NCI-H446 (cell line): Measurements from ENCODE around the gene SGK1.
"Not testable (repeated sequence)": the region's sequence is repeated elsewhere in the genome, so short reads cannot be mapped to it uniquely, and the experiment has no call there.

ENCODE experiments used
- DNase-seq, 2 experiments: peaks; one replicate each; lab custom pipeline; 2025; lab: John Stamatoyannopoulos, UW

The SGK1 gene

DNA sequence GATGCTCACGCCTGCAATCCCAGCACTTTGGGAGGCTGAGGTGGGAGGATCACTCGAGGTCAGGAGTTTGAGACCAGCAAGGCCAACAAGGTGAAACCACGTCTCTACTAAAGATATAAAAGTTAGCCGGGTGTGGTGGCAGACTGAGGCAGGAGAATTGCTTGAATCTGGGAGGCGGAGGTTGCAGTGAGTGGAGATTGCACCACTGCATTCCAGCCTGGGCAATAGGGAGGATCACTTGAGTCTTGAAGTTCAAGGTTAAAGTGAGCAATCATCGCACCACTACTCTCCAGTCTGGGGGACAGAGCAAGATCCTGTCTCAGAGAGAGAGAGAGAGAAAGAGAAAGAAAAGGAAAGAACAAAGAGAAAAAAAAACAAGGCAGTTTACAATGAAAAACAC lies 13.5 kb downstream of the SGK1 start:
- DNase-seq: not testable (repeated sequence)

DNA sequence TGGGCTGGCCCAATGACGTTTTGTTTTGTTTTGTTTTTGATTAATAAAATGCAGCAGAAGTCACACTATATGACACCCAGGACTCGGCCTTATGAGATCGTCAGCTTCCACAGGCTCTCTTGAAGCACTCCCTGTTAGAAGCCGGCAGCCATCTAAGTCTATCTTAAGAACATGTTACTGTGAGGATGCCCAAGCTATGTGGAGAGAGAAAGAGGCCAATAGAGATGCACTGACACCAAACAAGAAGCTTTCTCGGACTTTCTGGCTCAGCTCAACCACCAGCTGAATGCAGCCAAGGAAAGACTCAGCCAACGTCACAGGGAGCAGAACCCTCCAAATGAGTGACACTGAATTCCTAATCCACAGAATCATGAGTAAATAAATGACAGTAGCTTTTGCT lies 14.0 kb downstream of the SGK1 start:
- no peak for DNase-seq

DNA sequence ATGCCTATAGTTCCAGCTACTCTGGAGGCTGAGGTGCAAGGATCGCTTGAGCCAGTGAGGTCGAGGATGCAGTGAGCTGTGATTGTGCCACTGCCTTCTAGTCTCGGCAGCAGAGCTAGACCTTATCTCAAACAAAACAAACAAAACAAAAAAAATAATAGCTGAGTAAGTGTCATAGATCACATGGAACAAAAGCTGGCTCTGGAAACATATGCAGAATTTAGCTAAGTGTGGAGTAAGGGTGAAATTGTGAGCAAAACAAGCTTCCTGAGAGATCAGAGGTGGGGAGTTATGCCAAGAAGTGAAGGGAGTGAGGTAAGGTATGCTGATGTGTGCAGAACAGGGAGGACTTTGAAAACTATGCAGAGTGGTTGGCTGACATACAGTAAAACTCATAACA lies 18.7 kb downstream of the SGK1 start:
- DNase-seq: no peak

DNA sequence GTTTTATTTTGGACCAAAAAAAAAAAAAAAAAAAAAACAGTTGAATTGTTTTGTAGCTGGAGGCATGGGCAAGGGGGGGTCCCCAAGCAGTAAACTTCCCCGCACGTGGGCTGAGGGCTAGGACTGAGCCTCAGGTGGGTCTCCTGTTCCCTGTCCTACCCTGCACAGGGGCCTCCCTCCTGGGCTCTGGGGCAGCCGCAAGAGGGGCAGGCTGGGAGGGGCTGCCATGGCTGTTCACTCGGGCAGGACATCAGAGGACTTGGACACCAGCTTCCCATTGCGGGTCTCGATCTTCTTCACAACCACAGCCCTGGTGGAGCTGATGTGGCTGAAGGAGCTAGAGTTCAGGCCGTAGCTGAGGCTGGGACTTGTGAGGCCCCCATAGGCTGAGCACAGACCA lies 21.1 kb downstream of the SGK1 start:
- DNase-seq: no peak

DNA sequence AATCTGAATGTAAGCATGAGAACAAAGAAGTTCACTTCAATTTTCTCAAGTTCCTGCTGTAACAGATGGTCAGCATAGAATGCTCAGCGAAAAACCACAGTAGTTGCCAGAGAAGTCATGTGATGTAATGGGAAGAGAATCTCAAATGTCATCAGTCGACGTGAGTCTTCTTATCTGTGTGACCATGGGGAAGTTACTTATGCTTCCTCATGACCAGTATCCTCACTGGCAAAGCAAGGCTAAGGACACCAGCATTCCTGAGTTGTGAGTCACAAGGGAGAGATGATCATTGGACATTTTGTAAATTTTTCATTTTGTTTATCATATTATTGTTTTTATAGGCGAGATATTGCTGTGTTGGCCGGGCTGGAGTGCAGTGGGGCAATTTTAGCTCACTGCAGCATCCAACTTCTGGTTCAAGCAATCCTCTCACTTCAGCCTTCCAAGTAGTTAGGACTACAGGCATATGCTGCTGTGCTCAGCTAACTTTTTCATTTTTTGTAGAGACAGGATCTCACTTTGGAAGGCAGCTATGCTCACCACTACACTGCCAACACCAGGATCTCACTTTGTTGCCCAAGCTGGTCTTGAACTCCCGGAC lies 21.9 kb downstream of the SGK1 start:
- peak; percentile 55 to 77 for DNase-seq

DNA sequence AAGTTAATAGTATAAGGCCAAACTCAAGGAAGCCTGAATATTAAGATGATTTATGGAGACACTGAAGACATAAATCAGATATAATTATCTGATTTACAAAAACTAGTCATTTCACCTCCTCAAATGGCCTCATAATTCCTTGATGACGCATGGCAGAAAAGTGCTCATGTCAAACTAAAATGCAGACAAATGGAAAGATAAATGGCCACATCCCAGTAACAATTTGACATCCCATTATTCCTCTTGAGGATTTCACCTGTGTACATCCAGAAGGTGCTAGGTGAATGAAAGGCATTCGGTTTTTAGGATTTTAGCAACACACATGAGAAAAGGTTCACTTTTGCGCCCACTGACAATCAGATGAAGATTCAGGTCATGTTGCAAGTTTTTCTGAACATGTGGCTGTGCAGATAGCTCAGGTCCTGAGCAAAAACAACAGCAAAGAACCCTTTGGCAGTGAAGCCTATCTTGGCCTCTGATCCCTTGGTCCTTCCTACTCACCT lies 24.2 kb downstream of the SGK1 start:
- DNase-seq: no peak

DNA sequence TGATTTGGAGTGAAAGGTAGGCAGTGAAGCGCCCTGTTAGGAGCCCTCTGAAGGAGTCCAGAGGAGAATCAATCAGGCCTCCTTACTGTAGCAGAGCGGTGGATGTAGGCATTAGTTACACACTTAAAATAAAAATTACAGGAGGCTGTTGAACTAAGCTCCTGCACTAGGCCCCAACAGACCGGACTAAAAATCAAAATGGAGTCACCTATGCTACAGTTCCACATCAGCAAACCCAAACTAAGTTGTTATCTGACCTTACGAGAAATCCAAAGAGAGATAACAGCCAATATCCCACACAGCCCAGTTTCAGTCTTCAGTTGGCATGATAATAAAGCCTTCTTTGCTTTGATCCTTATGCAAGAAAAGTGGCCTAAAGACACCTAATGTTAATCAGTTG lies 26.8 kb downstream of the SGK1 start:
- no peak for DNase-seq

DNA sequence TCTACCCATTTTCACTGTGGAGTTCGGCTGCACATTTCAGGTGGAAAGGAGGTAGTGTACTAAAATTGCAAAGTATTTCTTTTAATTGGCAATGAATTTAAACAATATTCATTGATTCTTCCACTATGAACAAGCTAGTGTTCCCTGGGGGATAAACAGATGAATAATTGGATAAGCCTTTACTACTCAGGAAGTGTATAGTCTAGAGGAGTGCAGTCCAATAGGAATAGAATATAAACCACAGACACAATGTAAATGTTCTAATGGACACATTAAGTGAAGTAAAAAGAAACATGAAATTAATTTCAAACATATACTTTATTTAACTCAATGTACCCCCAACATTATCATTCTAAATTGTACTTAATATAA lies 28.7 kb downstream of the SGK1 start:
- DNase-seq: no peak

DNA sequence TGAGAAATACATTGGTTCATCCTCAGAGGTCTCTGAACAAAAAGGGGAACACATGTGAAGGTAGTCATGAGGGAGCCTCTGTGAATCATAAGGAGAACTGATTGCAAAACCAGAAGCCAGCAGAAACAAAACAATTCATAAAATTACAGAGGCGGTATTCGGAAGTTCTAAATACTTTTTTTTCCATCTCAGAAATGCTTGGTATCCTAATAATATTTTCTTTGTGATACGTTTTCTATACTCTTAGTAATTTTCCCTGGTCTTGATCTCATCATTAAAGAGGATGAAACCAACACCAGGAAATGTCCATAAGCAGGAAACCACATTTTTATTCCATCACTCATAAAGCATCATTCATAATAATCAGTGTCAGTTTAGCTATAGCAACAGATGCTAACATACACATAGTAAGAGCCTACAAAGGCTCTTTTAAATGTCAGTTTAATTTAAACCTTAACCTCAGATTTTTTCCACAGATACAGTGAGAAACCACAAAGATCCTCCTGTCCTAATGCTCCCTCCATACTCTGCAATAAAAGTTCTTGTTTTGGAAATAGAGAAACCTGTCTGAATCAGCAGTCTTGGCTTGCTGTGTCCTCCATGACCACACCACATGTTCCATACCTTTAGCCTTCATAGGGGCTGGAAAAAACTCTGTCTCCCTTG lies 29.2 kb downstream of the SGK1 start:
- DNase-seq: no peak

DNA sequence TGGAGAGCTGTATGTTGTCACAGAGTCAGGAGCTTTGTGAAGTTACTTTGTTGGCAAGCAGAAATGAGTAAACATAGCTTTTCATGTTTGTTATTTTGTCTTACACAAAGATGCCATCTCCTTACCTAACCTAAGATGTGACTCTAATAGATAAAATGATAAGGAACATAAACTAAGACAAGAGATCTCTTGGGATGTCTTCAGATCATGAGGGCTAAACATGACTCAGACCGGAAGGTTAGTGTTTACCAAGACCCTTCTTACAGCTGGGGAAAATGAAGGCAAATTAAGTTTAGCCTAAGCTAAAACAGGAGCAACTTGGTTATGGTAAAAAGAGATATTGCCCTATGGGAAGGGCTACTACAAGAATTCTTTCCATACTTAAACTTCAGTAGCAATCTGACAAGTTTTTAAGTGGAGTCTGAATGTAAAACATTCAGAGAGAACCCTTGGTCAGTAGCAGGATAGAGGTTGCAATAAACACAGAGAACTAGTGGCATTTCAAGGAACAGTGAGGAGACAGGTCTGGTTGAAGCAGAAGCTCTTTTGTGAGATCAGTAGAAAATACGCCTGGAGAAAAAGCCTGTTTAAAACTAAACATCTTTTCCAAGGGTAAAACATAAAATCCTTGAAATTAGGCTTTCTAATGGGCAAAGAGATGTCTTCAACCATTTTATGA lies 29.9 kb downstream of the SGK1 start:
- DNase-seq: no peak

DNA sequence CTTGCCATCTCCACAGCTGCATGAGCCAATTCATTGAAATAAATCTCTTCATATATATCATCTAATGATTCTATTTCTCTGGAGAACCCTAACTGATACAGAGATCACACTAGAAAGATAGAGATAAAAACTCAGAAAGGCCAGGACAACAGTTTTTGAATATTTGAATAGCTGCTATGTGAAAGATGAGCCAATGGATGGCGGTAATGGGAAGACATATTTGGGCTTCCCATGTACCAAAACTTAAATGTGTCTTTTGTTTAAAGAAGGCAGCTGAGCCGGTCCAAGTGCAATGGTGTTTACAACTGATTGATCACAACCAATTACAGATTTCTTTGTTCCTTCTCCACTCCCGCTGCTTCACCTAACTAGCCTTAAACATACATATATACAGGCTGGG lies 35.1 kb downstream of the SGK1 start:
- DNase-seq: no peak

DNA sequence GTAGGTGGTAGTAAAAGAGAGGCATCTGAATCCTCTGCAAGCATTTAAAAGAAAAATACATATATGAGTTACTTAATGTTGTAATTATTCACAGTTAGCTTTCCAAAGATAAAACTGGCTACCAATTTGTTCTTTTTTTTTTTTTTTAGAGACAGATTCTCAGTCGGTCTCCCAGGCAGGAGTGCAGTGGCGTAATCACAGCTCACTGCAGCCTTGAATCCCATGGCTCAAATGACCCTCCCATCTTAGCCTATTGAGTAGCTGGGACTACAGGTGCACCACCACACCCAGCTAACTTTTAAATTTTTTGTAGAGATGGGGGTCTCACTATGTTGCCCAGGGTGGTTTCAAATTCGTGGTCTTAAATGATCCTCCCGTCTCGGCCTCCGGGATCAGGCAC lies 36.5 kb downstream of the SGK1 start:
- no peak for DNase-seq

DNA sequence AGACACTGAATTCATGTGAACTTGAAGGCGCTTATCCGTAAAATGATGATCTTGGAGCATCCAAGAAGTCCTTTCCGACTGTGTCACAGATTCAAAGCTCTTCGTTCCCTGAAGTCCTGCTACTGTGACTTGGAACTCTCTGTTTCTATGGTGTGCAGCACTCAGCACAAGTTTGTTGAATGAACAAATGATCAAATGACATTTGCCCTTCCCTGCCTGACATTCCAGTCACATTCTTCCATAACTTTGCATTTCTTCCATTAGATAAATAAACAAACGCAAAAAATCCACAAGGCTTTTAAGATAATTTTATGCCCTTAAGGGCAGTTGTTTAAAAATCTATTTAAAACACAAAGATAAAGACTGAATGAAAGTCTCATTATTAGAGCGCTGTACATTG lies 39.9 kb downstream of the SGK1 start:
- DNase-seq: no peak

DNA sequence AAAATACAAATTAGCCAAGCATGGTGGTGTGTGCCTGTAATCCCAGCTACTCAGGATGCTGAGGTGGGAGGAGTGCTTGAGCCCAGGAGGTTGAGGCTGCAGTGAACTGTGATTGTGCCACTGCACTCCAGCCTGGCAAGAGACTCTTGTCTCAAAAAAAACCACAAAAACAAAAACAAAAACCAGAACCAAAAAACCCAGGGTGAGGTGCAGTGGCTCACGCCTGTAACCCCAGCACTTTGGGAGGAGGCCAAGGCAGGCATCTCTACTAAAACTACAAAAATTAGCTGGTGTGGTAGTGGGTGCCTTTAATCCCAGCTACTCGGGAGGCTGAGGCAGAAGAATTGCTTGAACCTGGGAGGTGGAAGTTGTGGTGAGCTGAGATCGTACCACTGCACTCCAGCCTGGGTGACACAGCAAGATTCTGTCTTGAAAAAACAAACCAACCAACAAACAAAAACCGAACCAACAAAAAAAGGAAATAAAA lies 41.0 kb downstream of the SGK1 start:
- not testable (repeated sequence) for DNase-seq

DNA sequence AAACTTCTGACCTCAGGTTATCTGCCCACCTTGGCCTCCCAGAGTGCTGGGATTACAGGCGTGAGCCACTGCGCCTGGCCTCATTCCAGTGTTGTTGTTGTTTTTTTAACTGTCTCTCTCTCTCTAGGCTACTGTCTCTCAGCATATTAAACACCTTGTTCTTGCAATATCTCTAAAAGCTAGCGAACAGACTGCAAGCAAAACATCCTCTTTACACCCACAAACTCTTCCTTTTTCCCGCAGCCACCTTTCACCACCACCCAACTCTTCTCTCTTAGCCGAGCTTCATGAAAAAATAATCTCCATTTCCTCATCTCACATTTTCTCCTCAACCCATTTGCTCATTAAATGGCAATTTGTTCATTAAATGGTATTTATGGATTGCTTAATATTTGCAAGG lies 45.5 kb downstream of the SGK1 start:
- DNase-seq: no peak

DNA sequence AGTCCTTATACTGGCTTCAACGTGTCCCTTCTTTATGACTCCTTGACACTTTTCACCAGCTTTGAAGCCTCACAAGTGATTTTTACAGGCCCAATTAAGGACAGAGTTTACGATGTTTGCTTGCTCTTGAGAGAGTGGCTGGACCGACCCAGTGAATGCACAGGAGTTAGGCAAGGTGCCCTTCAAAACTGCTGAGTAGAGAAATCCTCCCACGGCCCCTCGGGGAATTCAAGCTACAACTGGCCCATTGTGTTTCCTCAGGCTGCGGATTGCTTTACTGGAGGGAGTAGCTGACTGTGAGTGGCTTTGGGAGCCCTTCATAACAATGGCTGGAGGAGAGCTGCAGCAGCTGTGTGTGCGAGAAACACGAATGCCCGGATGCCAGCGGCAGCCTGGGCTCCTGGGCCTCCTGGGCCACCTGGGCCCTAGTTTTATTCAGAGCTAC lies 50.0 kb downstream of the SGK1 start:
- DNase-seq: no peak

DNA sequence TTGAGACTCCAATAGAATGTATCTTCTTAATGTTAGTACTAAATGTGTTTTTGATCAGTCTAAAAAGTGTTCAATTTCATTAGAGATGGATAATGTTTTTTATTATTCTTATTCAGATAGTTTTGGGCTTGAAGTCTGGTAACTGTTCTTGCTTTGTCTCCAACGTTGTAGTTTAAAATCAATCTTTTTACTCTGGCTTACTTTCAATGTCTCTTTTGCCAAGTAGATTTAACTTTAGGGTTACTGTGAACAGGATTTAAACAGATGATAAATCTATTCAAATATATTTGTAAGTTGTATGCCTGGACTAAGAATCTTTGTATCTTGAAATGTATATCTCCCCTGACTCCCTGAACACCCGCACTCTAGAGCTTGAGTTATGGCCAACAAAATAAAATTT lies 51.1 kb downstream of the SGK1 start:
- no peak for DNase-seq

DNA sequence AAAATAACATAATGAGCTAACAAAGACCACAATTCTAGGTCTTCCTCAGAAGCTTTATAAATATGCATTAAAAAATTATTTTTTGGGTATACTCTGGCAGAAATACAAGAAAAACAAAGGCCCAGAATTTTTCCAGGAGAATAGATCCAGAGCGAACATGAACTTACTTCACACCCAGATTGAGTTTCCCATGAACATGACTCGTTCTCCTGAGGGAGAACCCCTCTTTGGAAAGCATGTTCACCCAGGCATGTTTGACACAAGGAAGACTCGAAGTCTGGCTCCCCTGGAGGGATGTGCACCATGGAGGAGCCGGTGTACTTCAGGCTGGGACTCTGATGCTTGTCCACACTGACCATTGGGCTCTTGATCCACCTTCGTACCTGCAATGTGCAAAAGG lies 56.1 kb downstream of the SGK1 start:
- DNase-seq: no peak

DNA sequence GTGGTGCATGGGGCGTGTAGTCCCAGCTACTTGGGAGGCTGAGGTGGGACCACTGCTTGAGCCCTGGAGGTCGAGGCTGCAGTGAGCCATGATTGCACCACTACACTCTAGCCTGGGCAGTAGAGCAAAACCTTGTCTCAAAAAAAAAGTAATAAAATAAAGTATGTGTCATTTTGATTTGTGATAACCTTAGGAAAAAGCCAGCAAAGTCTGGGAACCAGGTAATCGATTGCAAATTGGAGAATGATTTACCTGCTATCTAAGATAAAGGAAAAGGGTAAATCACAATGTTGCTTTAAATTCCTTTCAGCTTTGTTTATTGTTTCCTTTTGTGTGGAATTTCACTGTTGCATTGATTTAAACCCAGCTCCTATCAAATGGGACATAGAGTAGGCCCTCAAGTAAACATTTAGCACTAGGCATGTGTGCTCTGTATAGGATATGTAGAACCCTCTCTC lies 59.0 kb downstream of the SGK1 start:
- no peak for DNase-seq

DNA sequence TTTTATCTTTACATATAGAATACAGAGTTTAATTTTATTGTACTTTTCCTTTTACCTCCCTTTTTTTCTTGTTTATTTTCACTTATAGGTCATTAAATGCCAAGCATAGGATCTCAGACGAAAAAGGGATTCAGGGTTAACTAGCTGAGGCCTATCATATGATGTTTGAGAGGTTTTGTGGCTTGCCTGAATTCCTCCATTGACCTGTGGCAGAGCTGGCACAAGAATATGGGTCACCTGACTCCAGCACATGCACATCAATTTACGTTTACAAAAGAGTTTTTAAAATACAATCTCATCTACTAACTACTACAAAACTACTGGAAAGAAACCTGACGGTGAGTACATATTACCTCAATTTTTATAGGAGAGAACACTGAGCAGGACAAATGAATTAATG lies 60.4 kb downstream of the SGK1 start:
- no peak for DNase-seq

DNA sequence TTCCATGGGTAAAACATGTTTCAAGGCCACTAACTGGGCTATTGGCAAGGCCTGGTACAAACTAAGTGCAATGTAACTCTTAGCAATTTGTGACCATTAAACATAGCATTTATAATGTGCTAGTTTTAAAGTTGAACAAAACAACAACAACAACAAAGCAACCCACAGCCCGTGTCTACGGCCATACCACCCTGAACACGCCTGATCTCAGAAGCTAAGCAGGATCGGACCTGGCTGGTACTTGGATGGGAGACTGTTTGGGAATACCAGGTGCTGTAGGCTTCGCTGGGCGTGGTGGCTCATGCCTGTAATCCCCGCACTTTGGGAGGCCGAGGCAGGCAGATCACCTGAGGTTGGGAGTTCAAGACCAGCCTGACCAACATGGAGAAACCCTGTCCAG lies 61.0 kb downstream of the SGK1 start:
- no peak for DNase-seq

DNA sequence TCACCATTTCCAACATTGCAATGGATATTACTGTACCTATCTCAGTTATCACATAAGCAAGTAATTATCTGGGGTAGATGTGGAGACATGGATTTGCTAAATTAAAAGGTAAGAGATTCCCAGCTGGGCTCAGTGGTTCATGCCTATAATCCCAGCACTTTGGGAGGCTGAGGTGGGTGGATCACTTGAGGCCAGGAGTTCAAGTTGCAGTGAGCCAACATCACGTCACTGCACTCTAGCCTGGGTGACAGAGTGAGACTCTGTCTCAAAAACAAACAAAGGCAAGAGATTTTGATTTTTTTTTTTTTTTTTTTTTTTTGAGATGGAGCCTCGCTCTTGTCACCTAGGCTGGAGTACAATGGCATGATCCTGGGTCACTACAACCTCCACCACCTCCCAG lies 62.6 kb downstream of the SGK1 start:
- DNase-seq: not testable (repeated sequence)

DNA sequence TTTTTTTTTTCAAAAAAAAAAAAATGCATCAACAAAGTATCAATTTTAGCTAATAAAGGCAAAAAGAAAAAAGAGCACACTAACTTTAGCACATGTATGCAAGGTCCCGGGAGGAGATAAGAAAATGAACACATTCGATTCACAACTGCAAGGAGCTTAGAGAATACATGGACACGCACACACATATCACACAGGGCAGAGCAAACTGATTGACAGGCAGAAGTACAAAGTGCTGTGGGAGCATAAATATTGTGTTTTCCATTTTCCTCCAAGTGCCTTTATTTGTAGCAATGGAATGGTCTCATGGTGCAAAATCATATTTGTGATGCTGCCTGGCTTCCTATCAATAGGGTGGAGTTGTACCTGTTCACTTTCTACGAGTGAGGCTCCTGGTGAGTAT lies 63.8 kb downstream of the SGK1 start:
- no peak for DNase-seq
